ENCODE data around the gene ANXA4. TPM values are rescaled to one million over a fixed set of nuclear protein-coding genes. Genes with fewer than 3 reads are reported as not detected.
A peak's percentile ranks its signal among the peaks of the same experiment; 100 is the strongest.

The ANXA4 gene
- total and polyA plus RNA-seq, 2 of the 13 experiments (the other 11 are each of a cell fraction or from before 2014, with no cell fraction given): 155 to 168 TPM

GRCh38 chr2:69716555-69717120 is 25.3 kb upstream of the ANXA4 start (continued):
- no peak for TF ChIP-seq ZNF451 (CRISPR knock-in tag; IDR thresholded peaks at IDR 0.05)
- peak; percentile 58; the same call in 1 of the 2 replicates for TF ChIP-seq NFE2L2 (IDR thresholded peaks at IDR 0.05; ENCODE audit: low read length)
- TF ChIP-seq ZIK1 (CRISPR knock-in tag; IDR thresholded peaks at IDR 0.05; ENCODE audit: borderline replicate concordance, low read depth): no peak
- TF ChIP-seq, protein P1, sequence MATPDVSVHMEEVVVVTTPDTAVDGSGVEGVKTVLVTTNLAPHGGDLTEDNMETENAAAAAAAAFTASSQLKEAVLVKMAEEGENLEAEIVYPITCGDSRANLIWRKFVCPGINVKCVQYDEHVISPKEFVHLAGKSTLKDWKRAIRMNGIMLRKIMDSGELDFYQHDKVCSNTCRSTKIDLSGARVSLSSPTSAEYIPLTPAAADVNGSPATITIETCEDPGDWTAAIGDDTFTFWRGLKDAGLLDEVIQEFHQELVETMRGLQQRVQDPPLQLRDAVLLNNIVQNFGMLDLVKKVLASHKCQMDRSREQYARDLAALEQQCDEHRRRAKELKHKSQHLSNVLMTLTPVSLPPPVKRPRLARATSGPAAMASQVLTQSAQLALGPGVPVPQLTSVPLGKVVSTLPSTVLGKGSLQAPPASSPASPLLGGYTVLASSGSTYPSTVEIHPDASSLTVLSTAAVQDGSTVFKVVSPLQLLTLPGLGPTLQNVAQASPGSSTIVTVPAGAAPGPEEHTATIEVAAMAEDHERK (CRISPR knock-in tag; IDR thresholded peaks at IDR 0.05; ENCODE audit: low read depth): no peak
- no peak for TF ChIP-seq IRF2 (CRISPR knock-in tag; IDR thresholded peaks at IDR 0.05)
- TF ChIP-seq KLF13 (CRISPR knock-in tag; IDR thresholded peaks at IDR 0.05): no peak
- no peak for TF ChIP-seq TCF7L2 (IDR thresholded peaks at IDR 0.05; ENCODE audit: low read depth, low read length)
- TF ChIP-seq MAFF (IDR thresholded peaks at IDR 0.05; ENCODE audit: low read depth, low read length): peak; percentile 78
- no peak for TF ChIP-seq KDM2A (CRISPR knock-in tag; IDR thresholded peaks at IDR 0.05; ENCODE audit: borderline replicate concordance, low read depth)
- no peak for TF ChIP-seq PHF8 (CRISPR knock-in tag; IDR thresholded peaks at IDR 0.05)
- no peak for TF ChIP-seq ZNF546 (CRISPR knock-in tag; conservative IDR thresholded peaks at IDR 0.05)
- no peak for TF ChIP-seq ASH2L (IDR thresholded peaks at IDR 0.05; ENCODE audit: insufficient read length, low read depth, low read length)
- TF ChIP-seq ZMAT3 (CRISPR knock-in tag; conservative IDR thresholded peaks at IDR 0.05): no peak
- no peak for TF ChIP-seq MLLT10 (CRISPR knock-in tag; IDR thresholded peaks at IDR 0.05)
- TF ChIP-seq ZNF605 (CRISPR knock-in tag; IDR thresholded peaks at IDR 0.05): no peak
- TF ChIP-seq, protein P2, sequence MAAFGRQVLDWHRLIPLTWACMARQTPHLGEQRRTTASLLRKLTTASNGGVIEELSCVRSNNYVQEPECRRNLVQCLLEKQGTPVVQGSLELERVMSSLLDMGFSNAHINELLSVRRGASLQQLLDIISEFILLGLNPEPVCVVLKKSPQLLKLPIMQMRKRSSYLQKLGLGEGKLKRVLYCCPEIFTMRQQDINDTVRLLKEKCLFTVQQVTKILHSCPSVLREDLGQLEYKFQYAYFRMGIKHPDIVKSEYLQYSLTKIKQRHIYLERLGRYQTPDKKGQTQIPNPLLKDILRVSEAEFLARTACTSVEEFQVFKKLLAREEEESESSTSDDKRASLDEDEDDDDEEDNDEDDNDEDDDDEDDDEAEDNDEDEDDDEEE (CRISPR knock-in tag; IDR thresholded peaks at IDR 0.05): no peak
- no peak for TF ChIP-seq PRDM4 (CRISPR knock-in tag; IDR thresholded peaks at IDR 0.05; ENCODE audit: borderline replicate concordance)
- no peak for TF ChIP-seq ZNF619 (CRISPR knock-in tag; IDR thresholded peaks at IDR 0.05)
- TF ChIP-seq MAFK (conservative IDR thresholded peaks at IDR 0.05 in 1 of 2, IDR thresholded peaks at IDR 0.05 in 1 of 2; ENCODE audit: low read length in 2 of 2): peak; percentile 76 to 82
- TF ChIP-seq GABPB1 (CRISPR knock-in tag; IDR thresholded peaks at IDR 0.05): no peak
- TF ChIP-seq ZNF329 (CRISPR knock-in tag; IDR thresholded peaks at IDR 0.05; ENCODE audit: low read depth): 0 out of 2 replicates have a peak, but pooled peaks have one; percentile 15
- no peak for TF ChIP-seq U2AF1 (optimal IDR thresholded peaks at IDR 0.05; ENCODE audit: low read depth, low read length)
- TF ChIP-seq ZNF143 (CRISPR knock-in tag; IDR thresholded peaks at IDR 0.05): no peak
- TF ChIP-seq, protein P3, sequence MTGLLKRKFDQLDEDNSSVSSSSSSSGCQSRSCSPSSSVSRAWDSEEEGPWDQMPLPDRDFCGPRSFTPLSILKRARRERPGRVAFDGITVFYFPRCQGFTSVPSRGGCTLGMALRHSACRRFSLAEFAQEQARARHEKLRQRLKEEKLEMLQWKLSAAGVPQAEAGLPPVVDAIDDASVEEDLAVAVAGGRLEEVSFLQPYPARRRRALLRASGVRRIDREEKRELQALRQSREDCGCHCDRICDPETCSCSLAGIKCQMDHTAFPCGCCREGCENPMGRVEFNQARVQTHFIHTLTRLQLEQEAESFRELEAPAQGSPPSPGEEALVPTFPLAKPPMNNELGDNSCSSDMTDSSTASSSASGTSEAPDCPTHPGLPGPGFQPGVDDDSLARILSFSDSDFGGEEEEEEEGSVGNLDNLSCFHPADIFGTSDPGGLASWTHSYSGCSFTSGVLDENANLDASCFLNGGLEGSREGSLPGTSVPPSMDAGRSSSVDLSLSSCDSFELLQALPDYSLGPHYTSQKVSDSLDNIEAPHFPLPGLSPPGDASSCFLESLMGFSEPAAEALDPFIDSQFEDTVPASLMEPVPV (CRISPR knock-in tag; IDR thresholded peaks at IDR 0.05): no peak
- no peak for TF ChIP-seq SPEN (CRISPR knock-in tag; IDR thresholded peaks at IDR 0.05; ENCODE audit: low read depth)
- no peak for TF ChIP-seq ELF1 (CRISPR knock-in tag; IDR thresholded peaks at IDR 0.05)

Data from HepG2 (cell line).